Endothelial cell of umbilical vein (primary cell): ENCODE data around the gene KIF6. TPM values are rescaled to one million over a fixed set of nuclear protein-coding genes. Genes with fewer than 3 reads are reported as not detected.

Experiments
- BruUV-seq: library from RNA; stranded (reverse); fragments of 400-500 nt; replicated peaks from 2 replicates; lab custom pipeline; 2021; lab: Mats Ljungman, UMichigan
- CTCF ChIA-PET: fragments of 300-600, 350-600 bp; sonication (Branson Sonifier 250); formaldehyde crosslinking; loops from one replicate; lab custom pipeline; 2021; ENCODE audit warnings: antibody characterized with exemption, inconsistent platforms; lab: Charles Lee
- POLR2A ChIA-PET: fragments of 300-600, 350-600 bp; sonication (Branson Sonifier 250); formaldehyde crosslinking; loops from one replicate; lab custom pipeline; 2021; ENCODE audit warnings: antibody characterized with exemption, inconsistent platforms; lab: Charles Lee
- DNase-seq: peaks from one replicate; pipeline ENCODE4 v3.0.0-alpha.2; 2011; ENCODE audit warnings: low read depth, low spot score
- FAIRE-seq: peaks from 2 replicates; lab custom pipeline; 2011; peaks lifted over from hg19 to GRCh38; lab: Jason Lieb, UNC
- H2AFZ ChIP-seq: 2 replicates; pipeline ENCODE4 v1.6.0; 2012; ENCODE audit warnings: low read depth, low read length, control low read depth, inconsistent platforms
- H3K27ac ChIP-seq: 2 replicates; pipeline ENCODE4 v1.5.1; 2011; ENCODE audit warnings: low read depth, mild to moderate bottlenecking, control low read depth, low read length, moderate library complexity; ENCODE audit not compliant: insufficient read depth
- H3K27me3 ChIP-seq, 2 experiments: 2 replicates each; pipeline versions ENCODE4 v1.6.0 to v1.6.1; 2011; ENCODE audit warnings: low read length in 2 of 2, mixed read lengths in 1 of 2; ENCODE audit not compliant: control insufficient read depth in 2 of 2, insufficient read depth in 2 of 2
- H3K36me3 ChIP-seq, 2 experiments: 2 replicates in 1 of 2; 3 replicates in 1 of 2; pipeline ENCODE4 v1.5.1; 2011; ENCODE audit warnings: low read length in 2 of 2, mild to moderate bottlenecking in 1 of 2, moderate library complexity in 1 of 2; ENCODE audit not compliant: control insufficient read depth in 2 of 2, insufficient read depth in 2 of 2; ENCODE audit errors: extremely low read depth in 1 of 2
- H3K4me1 ChIP-seq: 3 replicates; pipeline ENCODE4 v1.5.1; 2011; ENCODE audit warnings: mild to moderate bottlenecking, low read length; ENCODE audit not compliant: control insufficient read depth, insufficient read depth; ENCODE audit errors: extremely low read depth
- H3K4me2 ChIP-seq: 2 replicates; pipeline ENCODE4 v1.6.1; 2011; ENCODE audit warnings: low read length, control low read depth, mixed read lengths; ENCODE audit not compliant: insufficient read depth
- H3K4me3 ChIP-seq, 3 experiments: fragments of 200-600 bp in 1 of 3; sonication (generic), shearing (Covaris generic) in 1 of 3; replicated peaks in 1 of 3; 2 replicates each; pipeline ENCODE4 v1.5.1; 2011 to 2016; ENCODE audit warnings: control low read depth in 3 of 3, low read length in 3 of 3, mild to moderate bottlenecking in 2 of 3, inconsistent platforms in 1 of 3, low read depth in 1 of 3, moderate library complexity in 1 of 3; ENCODE audit not compliant: insufficient read depth in 1 of 3
- H3K79me2 ChIP-seq: 2 replicates; pipeline ENCODE4 v1.6.0; 2012; ENCODE audit warnings: low read length, inconsistent platforms; ENCODE audit not compliant: control insufficient read depth, insufficient read depth
- H3K9ac ChIP-seq: replicated peaks from 2 replicates; pipeline ENCODE3; 2011; ENCODE audit warnings: low read length, control low read depth; ENCODE audit not compliant: insufficient read depth; ENCODE audit errors: extremely low read depth
- H3K9me1 ChIP-seq: replicated peaks from 3 replicates; pipeline ENCODE4 v1.6.0; 2011; ENCODE audit warnings: mild to moderate bottlenecking, low read length; ENCODE audit not compliant: control insufficient read depth, insufficient read depth; ENCODE audit errors: extremely low read depth
- H3K9me3 ChIP-seq: replicated peaks from 2 replicates; pipeline ENCODE4 v1.5.1; 2012; ENCODE audit warnings: low read length, inconsistent platforms; ENCODE audit not compliant: control insufficient read depth, insufficient read depth
- H4K20me1 ChIP-seq: replicated peaks from 2 replicates; pipeline ENCODE3; 2011; ENCODE audit warnings: mild to moderate bottlenecking, low read length; ENCODE audit not compliant: control insufficient read depth, insufficient read depth; ENCODE audit errors: extremely low read depth
- EZH2 ChIP-seq: IDR thresholded peaks from 2 replicates; pipeline ENCODE4 v1.6.1; 2012; ENCODE audit warnings: borderline replicate concordance, low read depth, mild to moderate bottlenecking, moderate library complexity, low read length, inconsistent platforms; ENCODE audit not compliant: severe bottlenecking
- FOS ChIP-seq: IDR thresholded peaks from 2 replicates; pipeline ENCODE4 v1.6.1; 2011; ENCODE audit warnings: mild to moderate bottlenecking, low read length, moderate library complexity, borderline replicate concordance; ENCODE audit not compliant: insufficient read depth
- GATA2 ChIP-seq: IDR thresholded peaks from 2 replicates; pipeline ENCODE4 v1.7.0; 2011; ENCODE audit warnings: low read depth, mild to moderate bottlenecking, moderate library complexity, mixed read lengths, low read length; ENCODE audit not compliant: insufficient read length, insufficient read depth
- JUN ChIP-seq: IDR thresholded peaks from 2 replicates; pipeline ENCODE4 v1.6.1; 2011; ENCODE audit warnings: borderline replicate concordance, low read depth; ENCODE audit not compliant: insufficient read length, insufficient read depth
- MYC ChIP-seq: IDR thresholded peaks from one replicate; pipeline ENCODE4 v1.6.1; 2011; ENCODE audit warnings: mild to moderate bottlenecking, low read depth, low read length
- POLR2A ChIP-seq: IDR thresholded peaks from 2 replicates; pipeline ENCODE4 v1.6.1; 2012; ENCODE audit warnings: low read depth, mild to moderate bottlenecking, control low read depth, low read length
- POLR2AphosphoS5 ChIP-seq: IDR thresholded peaks from 2 replicates; pipeline ENCODE4 v1.6.1; 2012; ENCODE audit warnings: low read depth, mild to moderate bottlenecking, control low read depth, low read length, moderate library complexity; ENCODE audit not compliant: insufficient read depth
- dilution Hi-C: fragments of 300-500 bp; cut with MboI; formaldehyde crosslinking; loops from one replicate; pipeline ENCODE4 v1.15.0; 2019; ENCODE audit warnings: low sequenced_read_pairs; ENCODE audit not compliant: extremely low pct_ligation_motif_present
- intact Hi-C: fragments of 100-400 bp; cut with micrococcal nuclease; formaldehyde crosslinking; loops from one replicate; pipeline ENCODE4 v1.10.0; 2022
- polyA plus RNA-seq, 4 experiments: library from polyadenylated mRNA; depleted of rRNA in 3 of 4; stranded (reverse) in 3 of 4; unstranded in 1 of 4; fragments of >200 nt; gene quantifications; 2 replicates each; pipeline versions ENCODE4 v1.2.1 to v1.2.3, GENCODE V29; 2011 to 2012; ENCODE audit warnings: missing spikeins in 1 of 4
- total RNA-seq: library from RNA; stranded (reverse); gene quantifications from 2 replicates; pipeline ENCODE4 v1.2.3, GENCODE V29; 2021
- TF ChIP-seq, protein P1 (sequence below), 2 donors: IDR thresholded peaks; 1 replicate in 1 of 2; 2 replicates in 1 of 2; pipeline ENCODE4 v1.5.1; 2011; ENCODE audit warnings: low read length in 2 of 2, mild to moderate bottlenecking in 2 of 2, moderate library complexity in 2 of 2, control low read depth in 1 of 2, inconsistent platforms in 1 of 2, low read depth in 1 of 2; ENCODE audit not compliant: insufficient read depth in 1 of 2; ENCODE audit errors: extremely low read depth in 1 of 2
- TF ChIP-seq, protein P2 (sequence below): IDR thresholded peaks from 2 replicates; pipeline ENCODE4 v1.6.1; 2011; ENCODE audit not compliant: insufficient read depth, insufficient read length

KIF6 gene
- total and polyA plus RNA-seq, 2 donors (not counting 3 experiments of a cell fraction or from before 2014, with no cell fraction given), result not detected

GRCh38 chr6:39468385-39468784 lies 256.8 kb downstream of the KIF6 start:
- Histone ChIP-seq H3K4me3 (no peak overlapping the region), H3K9me3 (no peaks in the 10 kb centered on the region), H4K20me1 (no peaks in the 10 kb centered on the region), H2AFZ (no peak overlapping the region), H3K36me3 (no peaks in the 10 kb centered on the region), H3K9me1 (no peaks in the 10 kb centered on the region), H3K27me3 (no peaks in the 10 kb centered on the region), H3K79me2 (no peaks in the 10 kb centered on the region), H3K4me2 (no peak overlapping the region), H3K27ac (no peak overlapping the region), H3K4me1 (no peaks in the 10 kb centered on the region), H3K9ac (no peak overlapping the region)
- TF ChIP-seq FOS (no peak), GATA2 (no peak), POLR2A (no peak), POLR2AphosphoS5 (no peak), MYC (no peak), JUN (no peak), EZH2 (no peak)
- TF ChIP-seq, protein P1, sequence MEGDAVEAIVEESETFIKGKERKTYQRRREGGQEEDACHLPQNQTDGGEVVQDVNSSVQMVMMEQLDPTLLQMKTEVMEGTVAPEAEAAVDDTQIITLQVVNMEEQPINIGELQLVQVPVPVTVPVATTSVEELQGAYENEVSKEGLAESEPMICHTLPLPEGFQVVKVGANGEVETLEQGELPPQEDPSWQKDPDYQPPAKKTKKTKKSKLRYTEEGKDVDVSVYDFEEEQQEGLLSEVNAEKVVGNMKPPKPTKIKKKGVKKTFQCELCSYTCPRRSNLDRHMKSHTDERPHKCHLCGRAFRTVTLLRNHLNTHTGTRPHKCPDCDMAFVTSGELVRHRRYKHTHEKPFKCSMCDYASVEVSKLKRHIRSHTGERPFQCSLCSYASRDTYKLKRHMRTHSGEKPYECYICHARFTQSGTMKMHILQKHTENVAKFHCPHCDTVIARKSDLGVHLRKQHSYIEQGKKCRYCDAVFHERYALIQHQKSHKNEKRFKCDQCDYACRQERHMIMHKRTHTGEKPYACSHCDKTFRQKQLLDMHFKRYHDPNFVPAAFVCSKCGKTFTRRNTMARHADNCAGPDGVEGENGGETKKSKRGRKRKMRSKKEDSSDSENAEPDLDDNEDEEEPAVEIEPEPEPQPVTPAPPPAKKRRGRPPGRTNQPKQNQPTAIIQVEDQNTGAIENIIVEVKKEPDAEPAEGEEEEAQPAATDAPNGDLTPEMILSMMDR (IDR thresholded peaks at IDR 0.05; ENCODE audit: extremely low read depth in 1 of 2, insufficient read depth in 1 of 2, low read depth in 1 of 2, low read length in 2 of 2), result no peak
- TF ChIP-seq, protein P2, sequence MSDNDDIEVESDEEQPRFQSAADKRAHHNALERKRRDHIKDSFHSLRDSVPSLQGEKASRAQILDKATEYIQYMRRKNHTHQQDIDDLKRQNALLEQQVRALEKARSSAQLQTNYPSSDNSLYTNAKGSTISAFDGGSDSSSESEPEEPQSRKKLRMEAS, result no peak
- POLR2A ChIA-PET, result no interaction called here
- CTCF ChIA-PET, result no interaction called here
- dilution Hi-C loops, result no loop called here
- BruUV-seq, result no TSS peak
- FAIRE-seq, result no peak
- DNase-seq, result no peak
- intact Hi-C loops, result no loop called here
